ENCODE measurements around the gene CFAP57.

CFAP57 gene

DNA sequence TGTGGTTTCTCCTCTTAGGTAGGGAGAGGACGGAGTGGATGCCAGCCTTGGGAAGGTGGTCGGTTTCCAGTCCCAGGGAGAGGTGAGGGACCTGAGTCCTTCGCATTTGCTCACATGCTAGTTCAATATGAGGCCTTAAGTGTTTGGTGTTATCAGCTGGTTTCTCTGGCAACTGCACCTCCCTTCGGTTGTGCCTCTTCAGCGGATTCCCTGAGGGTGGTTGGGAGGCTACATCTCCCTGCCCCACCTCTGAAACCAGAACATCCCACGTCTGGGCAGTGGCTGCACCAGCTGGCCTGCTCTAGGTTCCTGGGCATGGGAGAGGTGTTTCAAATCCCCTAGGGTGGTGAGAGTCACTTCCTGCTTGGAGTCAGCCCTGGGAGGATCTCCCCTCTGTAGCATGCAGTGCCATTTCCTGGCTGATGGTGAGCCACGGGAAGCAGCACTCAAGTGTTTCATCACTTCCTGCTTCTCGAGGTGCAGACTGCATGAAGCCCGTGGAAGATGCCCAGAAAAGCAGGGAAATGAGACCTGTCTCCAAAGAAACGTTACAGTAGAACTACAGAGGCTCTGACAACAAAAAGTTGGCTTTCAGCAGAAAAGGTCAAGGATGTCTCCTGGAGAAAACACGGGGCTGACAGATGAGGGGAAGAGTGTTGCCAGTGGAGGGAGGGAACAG, 102.1 kb downstream of the CFAP57 start:
- in situ Hi-C loops (cut with HindIII; ENCODE audit: low sequenced_read_pairs), result no loop called here

DNA sequence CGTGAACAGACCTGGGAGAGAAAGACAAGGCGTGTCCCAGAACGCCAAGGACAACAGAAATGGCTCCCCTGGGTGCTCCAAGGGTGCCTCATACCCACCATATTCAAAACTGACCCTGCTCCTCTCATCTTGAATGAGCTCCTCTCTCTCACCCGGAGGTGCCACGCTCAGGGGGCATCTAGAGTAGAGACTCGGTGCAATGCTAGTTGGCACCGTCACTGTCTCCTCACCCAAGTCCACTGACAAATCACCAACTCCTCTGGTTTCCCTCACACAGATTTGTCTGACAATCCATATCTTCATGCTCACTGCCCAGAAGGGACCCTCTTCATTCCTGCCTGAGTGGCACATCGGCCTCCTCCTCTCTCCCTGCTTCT, 102.7 kb downstream of the CFAP57 start:
- in situ Hi-C loops (cut with HindIII; ENCODE audit: low sequenced_read_pairs), result no loop called here

DNA sequence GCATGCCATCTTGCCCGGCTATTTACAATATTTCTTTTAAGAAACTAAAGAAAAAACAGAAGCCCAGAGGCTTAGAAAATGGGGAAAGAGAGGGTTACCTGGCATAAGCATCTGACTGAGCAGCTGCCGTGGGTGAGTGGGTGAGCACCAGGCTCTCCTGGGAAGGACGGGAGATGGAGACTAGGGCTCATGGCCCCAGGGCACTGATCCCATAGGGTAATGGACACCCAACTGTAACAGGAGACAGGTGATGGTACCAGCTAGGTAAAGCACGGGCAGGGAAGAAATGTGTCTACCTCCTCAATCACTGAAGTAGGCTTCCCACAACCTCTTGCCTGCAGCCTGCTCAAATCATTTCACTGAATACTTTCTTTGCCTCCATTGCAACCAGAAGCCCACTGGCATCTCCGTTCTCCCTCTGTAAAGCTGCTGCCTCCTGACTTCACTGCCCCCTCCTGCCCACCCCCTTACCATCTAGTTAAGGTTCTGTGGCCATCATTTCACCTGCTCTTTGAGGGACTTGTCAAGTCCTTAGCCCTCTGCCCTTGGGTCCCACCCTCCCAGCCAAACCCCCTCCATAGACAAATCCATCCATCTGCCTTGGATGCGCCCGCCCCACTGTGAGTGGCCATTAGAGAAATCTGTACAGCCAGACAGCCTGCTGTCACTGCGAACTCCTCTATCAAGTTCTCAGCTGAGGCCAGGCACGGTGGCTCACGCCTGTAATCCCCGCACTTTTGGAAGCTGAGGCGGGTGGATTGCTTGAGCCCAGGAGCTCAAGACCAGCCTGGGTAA, 103.9 kb downstream of the CFAP57 start:
- in situ Hi-C loops (cut with HindIII; ENCODE audit: low sequenced_read_pairs), result no loop called here

DNA sequence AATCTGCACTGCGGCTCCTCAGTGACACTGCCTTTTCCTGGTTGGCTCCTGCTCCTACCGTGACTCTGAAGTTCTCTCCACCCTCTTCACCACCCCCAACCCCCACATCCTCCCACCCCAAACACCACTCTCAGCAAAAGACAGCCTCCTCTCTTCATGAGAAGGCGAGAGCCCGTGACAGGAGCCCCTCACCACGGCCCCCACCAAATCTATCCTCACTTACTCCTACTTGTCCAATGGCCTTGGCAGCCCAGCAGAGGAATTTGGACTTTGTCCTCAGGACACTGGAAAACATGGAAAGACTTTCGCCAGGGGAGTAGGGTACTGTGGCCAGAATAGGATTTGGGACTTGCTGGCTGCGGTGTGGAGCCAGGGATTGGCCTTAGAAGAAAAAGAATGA, 104.5 kb downstream of the CFAP57 start:
- in situ Hi-C loops (cut with HindIII; ENCODE audit: low sequenced_read_pairs), result no loop called here

DNA sequence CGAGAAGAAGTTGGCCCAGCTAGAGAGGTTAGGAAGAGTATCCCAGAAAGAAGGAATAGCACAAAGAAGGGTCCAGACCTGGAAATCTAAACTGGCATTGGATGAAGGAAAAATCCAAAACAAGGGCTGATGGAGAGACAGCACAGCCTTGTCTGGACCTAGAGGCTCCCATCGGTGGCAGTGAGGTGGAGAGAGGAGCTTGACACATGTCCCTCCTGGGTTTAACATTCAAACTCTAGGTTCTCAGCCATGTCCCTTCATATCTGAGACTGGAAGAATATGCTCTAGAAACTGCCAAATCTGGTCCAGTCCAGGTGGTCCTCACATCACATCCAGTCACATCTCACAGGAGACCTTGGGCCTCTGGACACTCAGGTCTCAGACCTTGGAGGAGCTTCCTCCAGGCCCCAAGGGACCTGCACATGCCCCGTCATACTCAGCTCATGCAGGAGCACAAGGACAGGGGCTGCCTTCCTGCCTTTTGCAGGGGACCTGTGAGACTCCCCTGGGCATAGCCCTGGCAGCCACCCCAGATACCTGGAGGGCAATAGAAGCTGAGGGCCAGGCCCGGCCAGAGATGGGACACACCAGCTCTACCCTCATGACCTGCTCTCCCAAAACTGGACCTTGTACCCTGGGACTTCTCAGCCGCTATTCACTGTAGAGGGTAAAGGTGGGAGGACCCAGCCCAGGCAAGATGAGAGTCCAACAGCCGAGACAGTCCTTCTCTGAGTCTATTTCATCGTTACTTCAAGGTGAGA, 105.2 kb downstream of the CFAP57 start:
- in situ Hi-C loops (cut with HindIII; ENCODE audit: low sequenced_read_pairs), result no loop called here

DNA sequence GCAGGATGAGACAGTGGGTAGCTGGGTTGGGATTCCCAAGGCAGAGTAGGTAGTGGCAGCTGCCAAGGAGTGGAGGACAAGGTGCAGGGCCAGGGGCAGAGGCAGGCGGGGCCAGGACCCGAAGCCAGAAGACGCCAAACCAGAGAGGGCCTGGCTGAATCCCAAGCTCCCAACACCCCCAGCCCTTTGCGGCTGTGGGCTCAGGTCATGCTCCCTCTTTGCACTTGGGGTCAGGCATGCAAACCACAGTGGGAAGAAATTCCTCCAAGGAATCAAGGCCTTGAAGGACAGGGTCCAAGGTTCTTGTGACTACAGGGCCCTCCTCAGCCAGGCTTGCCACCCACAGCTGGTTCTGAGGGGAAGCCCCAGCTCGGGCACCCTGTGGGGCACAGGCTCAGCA, 107.0 kb downstream of the CFAP57 start:
- in situ Hi-C loops (cut with HindIII; ENCODE audit: low sequenced_read_pairs), result no loop called here

DNA sequence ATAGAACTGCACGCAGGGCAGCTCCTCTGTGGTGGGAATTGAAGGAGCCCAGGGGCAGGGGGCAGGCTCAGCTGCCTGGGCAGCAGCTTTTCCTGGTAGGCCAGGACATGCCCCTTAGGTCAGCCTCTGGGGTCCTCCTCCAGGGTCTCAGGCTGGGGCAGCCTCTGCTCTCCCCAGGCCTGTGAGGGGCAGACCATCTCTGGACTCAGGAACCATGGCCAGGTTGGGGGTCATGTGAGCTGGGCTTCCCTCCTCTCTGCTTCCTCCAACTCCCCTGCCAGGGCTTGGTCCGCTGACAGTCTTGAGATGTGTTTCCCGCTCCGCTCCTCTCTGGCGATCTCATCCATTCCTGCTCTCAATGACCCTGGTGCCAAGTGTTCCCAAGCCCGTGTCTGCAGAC, 107.5 kb downstream of the CFAP57 start:
- in situ Hi-C loops (cut with HindIII; ENCODE audit: low sequenced_read_pairs), result no loop called here

DNA sequence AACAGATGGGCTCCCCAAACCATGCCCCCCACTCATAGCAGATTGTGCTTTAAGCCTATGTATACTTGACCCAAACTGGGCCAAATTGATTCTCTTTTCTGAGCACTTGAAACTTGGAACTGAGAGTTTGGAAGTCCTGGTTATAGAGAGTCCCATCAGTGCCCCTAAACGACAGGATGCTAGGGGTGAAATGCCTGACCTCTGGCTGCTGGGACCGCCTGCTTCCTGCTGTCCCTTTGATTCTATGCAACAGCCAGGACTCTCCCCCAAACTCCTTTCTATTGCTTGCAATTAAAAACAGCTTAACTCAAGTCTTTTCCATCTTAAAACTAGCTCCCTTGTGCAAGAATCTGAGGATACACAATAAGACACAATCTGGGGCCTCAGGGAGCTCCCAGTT, 108.6 kb downstream of the CFAP57 start:
- in situ Hi-C loops (cut with HindIII; ENCODE audit: low sequenced_read_pairs), result no loop called here

DNA sequence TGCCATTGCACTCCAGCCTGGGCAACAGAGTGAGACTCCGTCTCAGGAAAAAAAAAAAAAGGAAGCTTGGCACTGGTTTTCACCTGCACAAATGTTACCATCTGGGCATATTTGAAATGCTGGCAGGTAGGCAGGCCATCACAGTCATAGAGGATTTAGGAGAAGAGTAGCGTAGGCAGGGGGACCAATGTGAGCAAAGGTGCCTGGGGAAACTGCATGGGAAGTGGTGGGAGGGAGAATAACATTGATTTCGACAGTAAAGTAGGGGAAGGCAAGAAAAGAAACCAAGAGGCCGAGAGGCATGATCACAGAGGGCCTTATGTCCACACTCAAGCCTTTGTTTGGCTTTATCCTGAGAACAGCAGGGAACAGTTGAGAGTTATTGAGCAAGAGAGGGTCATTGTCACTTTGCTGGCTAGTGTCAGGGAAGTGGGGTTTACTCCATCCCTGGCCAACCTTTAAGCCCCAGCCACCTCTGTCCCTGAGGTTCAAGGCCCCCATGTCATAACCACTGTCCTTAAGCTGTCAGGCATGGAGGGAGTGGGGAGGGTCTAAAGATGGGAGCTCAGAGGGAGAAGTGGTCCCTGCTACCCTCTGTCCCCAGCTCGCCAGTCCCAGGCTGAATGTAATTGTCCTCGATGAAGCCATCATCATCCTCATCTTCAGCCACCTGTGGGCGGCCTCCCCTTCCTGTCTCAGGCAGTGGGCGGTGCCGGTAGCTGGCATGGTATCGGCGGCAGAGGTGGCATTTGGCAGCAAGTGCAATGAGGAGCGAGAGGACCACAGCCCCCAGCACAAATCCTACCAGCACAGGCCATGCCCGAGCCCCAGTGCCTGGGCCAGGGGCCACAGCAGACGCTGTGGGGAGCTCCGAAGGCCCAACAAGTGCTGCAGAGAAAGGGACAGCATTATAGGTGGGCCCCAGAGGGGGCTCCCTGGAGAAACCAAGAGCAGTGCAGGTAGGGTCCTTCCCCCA, 110.4 kb downstream of the CFAP57 start:
- in situ Hi-C loops (cut with HindIII; ENCODE audit: low sequenced_read_pairs), result no loop called here

DNA sequence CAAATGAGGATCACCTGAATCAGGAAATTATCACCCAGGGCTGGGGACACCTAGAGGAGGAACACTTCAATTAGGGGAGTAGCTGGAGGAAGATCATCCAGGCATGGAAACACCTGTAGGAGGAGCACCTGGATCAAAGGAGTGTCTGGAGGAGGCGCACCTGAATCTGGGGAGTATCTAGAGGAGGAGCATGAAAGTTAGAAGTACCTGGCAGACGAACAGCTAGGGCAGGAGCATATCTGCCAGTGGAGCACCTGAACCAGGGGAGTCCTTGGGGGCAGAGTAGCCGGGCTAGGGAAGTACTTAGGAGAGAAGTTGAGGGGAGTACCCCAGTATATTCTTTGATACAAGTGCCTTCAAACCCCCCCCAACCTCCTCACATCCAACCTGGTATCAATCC, 111.9 kb downstream of the CFAP57 start:
- in situ Hi-C loops (cut with HindIII; ENCODE audit: low sequenced_read_pairs), result no loop called here

GRCh38 chr1:43284546-43285110, 112.5 kb downstream of the CFAP57 start:
- in situ Hi-C loops (cut with HindIII; ENCODE audit: low sequenced_read_pairs), result loop anchor here (5.0 kb wide), 1 partner anchor 47 kb away; no protein-coding TSS in a partner anchor

DNA sequence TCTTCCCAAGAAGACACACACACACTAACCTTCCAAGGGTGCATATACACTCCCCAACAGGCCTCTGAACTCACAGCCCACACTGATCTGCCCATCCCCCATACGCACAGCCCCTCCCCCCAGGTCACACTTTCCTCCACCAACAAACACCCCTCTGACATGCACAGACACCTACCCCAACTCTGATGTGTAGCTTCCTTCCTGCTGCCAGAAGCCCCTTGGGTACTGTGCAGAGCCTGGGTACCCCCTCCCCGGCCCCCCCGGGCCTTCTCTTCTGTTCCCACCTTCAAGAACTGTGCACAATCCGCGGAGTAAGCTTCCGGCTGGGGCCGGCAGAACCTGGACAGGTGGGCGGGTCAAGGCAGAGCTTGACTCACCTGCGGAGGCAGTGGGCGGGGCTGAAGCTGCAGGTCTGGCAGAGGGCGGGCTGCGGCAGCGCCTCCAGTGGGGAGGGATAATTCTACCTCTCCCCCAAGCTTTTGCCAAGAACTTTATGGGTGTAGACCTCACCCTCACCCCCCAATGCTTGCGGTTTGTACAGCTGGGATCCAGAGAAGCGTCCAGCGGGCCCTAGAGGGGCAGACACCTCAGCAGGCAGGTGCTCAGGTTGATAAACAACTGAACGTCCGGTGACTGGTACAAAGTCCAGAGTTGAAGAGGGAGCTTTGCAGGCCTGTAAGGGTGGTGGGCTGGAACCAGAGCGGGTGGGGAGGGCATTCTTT, 113.3 kb downstream of the CFAP57 start, which contains the start of gene C1orf210:
C1orf210 (minus strand) TSS at position 313 of the 722 bp plus-strand sequence. CDS start 2,311 bp downstream, outside the sequence.
- in situ Hi-C loops (cut with HindIII; ENCODE audit: low sequenced_read_pairs), result loop anchor here (5.0 kb wide), 1 partner anchor 48 kb away; no protein-coding TSS in a partner anchor

- in situ Hi-C loops (cut with HindIII; ENCODE audit: low sequenced_read_pairs), result loop anchor here (5.0 kb wide), 1 partner anchor 49 kb away; no protein-coding TSS in a partner anchor
These were observed 114.0 kb downstream of the CFAP57 start for GRCh38 chr1:43286115-43286514.

DNA sequence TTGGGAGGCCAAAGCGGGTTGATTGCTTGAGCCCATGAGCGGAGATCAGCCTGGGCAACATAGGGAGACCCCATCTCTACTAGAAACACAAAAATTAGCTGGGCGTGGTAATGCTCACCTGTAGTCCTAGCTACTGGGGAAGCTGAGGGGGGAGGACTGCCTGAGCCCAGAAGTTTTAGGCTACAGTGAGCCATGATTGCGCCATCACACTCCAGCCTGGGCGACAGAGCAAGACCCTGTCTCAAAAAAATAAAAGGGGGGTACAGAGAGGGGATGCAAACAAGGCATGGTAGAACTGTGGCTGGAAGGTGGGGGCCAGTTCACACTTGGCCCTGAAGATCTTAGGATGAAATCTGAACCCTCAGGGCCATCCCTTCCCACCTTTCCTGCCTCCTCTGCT, 114.4 kb downstream of the CFAP57 start:
- in situ Hi-C loops (cut with HindIII; ENCODE audit: low sequenced_read_pairs), result loop anchor here (5.0 kb wide), 1 partner anchor 49 kb away; no protein-coding TSS in a partner anchor

DNA sequence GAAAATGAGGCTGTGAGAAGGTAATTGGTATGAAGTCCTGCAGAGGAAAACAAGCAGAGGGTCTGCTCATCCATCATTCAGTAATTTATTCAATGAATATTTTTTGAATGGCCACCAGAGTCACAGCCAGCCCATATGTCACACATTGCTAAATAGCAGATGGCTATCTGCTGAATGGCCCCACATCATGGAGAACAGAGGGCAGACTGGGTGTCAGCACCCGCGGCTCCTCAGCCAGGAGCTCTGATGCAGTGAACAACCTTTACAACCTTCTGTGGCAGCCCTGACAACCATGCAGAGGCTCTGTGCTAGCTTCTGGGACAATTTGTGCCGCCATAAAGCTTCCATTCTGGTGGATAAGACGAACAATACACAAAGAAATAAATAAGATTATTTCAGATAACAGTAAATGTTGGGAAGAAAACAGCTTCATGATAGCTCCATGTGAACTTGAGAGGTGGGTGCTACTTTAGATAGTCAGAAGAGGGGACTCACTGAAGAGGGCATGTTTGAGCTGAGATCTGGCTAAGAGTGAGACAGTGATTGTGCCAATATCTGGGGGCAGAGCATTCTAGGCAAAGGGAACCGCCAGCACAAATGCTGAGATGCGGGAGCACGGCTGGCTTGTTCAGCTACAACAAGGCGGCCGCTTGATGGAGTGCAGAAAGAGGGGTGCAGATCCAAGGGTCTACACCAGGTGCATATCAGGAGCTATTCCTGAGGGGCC, 116.1 kb downstream of the CFAP57 start:
- in situ Hi-C loops (cut with HindIII; ENCODE audit: low sequenced_read_pairs), result loop anchor here (5.0 kb wide), 1 partner anchor 51 kb away; no protein-coding TSS in a partner anchor

DNA sequence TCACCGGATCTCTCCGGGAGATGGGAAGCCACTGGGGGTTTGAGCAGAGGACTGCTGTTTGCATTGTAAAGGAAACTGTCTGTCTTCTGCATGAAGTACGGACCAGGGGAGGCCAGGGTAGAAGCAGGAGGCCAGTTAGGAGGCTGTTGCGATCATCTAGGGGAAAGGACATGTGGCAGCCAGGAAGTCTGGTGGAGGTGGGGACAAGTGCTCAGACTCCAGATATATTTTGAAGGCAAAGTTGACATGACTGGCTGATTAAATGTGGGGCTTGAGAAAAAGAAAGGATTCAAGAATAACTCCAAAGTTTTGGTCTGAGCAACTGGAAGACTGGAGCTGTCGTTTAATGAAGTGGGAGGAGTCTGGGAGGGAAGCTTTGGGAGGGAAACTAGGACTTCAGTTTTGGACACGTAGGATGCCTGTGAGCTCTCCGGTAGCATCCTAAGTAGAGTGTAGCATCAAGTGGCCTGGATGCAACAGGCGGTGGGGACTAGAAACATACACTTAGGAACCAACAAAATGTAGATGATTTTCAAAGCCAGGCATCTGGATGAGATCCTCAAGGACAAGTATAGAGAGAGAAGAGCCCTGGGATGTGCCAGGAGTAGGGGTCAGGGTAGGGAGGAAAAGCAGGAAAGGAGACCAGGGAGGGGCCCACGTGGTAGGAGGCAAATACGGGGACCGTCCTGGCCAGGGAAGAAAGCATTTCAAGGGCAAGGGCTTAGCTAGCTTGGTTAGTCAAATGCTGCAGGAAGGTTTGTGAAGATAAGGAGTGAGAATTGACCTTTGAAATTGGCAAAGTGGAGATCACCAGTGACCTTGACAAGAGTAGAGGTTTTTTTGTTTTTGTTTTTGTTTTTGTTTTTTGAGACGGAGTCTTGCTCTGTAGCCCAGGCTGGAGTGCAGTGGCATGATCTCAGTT, 116.9 kb downstream of the CFAP57 start:
- in situ Hi-C loops (cut with HindIII; ENCODE audit: low sequenced_read_pairs), result loop anchor here (5.0 kb wide), 1 partner anchor 52 kb away; no protein-coding TSS in a partner anchor

DNA sequence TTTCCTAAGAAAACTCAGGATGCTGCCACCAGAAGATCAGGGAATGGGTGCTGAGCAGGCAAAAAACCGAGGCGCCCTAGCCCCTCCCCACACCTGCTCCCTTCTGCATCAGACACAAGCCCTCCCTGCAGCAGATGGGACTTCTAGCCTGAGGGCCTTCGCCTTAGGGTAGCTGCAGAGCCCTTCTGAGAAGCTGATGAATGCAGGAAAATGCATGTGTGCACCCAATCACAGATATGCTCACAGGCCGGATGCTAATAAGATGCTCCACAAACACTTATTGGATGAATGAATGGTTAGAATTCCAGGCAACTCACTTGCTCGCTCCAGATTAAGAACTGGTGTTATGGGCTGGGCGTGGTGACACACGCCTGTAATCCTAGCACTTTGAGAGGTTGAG, 120.1 kb downstream of the CFAP57 start:
- in situ Hi-C loops (cut with HindIII; ENCODE audit: low sequenced_read_pairs), result no loop called here
